Mammary epithelial cell (primary cell): ENCODE results near the gene TSR1.

Experiments
- EZH2 ChIP-seq: IDR thresholded peaks from 2 replicates; pipeline ENCODE4 v1.6.1; 2012; ENCODE audit warnings: low read length, inconsistent platforms, borderline replicate concordance
- TF ChIP-seq, protein P1 (sequence below), 2 donors: IDR thresholded peaks in 1 of 2; conservative IDR thresholded peaks in 1 of 2; 2 replicates each; pipeline ENCODE4 v1.5.1; 2011 to 2012; ENCODE audit warnings: inconsistent platforms in 2 of 2, low read length in 2 of 2, mild to moderate bottlenecking in 2 of 2, control low read depth in 1 of 2, low read depth in 1 of 2; ENCODE audit not compliant: insufficient read depth in 1 of 2; ENCODE audit errors: extremely low read depth in 1 of 2

DNA sequence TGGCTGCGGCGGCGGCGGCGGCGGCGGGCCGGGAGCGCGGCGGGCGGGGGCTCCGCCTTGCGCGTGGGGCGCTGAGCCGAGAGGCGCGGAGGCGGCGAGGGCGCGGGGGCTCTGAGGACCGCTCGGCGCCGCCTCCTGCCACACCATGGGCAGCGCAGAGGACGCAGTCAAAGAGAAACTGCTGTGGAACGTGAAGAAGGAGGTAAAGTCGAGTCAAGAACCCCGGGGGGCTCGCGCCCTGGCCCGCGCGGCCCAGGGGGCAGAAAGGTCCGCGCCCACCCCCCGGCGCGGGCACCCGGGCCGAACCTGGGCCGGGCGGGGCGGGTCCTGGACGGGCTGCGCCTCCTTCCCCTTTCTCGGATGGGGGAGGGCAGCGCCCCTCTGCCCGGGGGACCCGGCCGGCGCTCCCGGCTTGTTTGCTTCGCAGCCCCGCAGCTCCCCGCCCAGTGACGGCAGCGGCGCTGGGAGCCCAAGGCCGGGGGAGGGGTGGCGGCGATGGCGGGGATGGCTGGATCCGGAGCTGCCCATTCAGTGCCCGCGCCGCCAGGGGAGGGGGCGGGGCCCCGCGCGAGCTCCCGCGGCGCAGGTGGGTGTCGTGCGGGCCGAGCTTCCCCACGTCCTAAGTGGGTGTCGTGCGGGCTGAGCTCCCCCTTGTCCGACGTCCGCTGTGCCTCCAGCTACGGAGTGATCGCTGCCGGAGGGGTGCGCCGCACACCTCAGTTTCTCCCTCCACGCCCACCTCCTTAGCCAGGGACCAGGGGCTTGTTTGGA, 1.5 kb upstream of the TSR1 start:
- TF ChIP-seq, protein P1, sequence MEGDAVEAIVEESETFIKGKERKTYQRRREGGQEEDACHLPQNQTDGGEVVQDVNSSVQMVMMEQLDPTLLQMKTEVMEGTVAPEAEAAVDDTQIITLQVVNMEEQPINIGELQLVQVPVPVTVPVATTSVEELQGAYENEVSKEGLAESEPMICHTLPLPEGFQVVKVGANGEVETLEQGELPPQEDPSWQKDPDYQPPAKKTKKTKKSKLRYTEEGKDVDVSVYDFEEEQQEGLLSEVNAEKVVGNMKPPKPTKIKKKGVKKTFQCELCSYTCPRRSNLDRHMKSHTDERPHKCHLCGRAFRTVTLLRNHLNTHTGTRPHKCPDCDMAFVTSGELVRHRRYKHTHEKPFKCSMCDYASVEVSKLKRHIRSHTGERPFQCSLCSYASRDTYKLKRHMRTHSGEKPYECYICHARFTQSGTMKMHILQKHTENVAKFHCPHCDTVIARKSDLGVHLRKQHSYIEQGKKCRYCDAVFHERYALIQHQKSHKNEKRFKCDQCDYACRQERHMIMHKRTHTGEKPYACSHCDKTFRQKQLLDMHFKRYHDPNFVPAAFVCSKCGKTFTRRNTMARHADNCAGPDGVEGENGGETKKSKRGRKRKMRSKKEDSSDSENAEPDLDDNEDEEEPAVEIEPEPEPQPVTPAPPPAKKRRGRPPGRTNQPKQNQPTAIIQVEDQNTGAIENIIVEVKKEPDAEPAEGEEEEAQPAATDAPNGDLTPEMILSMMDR (conservative IDR thresholded peaks at IDR 0.05 in 1 of 2, IDR thresholded peaks at IDR 0.05 in 1 of 2; ENCODE audit: extremely low read depth in 1 of 2, insufficient read depth in 1 of 2, low read depth in 1 of 2, low read length in 2 of 2): no peak
- no peak for TF ChIP-seq EZH2
